Right lung (tissue), 5 donors: ENCODE data around the gene FBLN1. TPM values are rescaled to one million over a fixed set of nuclear protein-coding genes. Genes with fewer than 3 reads are reported as not detected.

ENCODE experiments used
- polyA plus RNA-seq, 5 donors: library from polyadenylated mRNA; unstranded; fragments of 120-200 nt; gene quantifications; one replicate each; pipeline versions ENCODE4 v1.2.1 to v1.2.3, GENCODE V29; 2013; ENCODE audit warnings: inconsistent platforms in 1 of 5, low replicate concordance in 1 of 5; ENCODE audit not compliant: insufficient read length in 5 of 5, insufficient read depth in 1 of 5

The FBLN1 gene
- polyA plus RNA-seq, 5 donors = 219 to 312 (median 307) TPM

Other genes starting within 250 kb of the FBLN1 start
- gene UPK3A, start 217.9 kb upstream of the FBLN1 start, polyA plus RNA-seq = under 1 TPM in 2 of 5 donors, not detected in 3; 0.33 to 0.34 TPM
- 10 to 100 TPM; 26.3 to 77.5 (median 37.6) TPM for gene FAM118A, start 192.9 kb upstream of the FBLN1 start, polyA plus RNA-seq
- gene SMC1B, start 89.3 kb upstream of the FBLN1 start, polyA plus RNA-seq = under 1 TPM; 0.22 to 0.37 (median 0.24) TPM
- gene RIBC2, start 89.2 kb upstream of the FBLN1 start, polyA plus RNA-seq = 10 to 100 TPM in 3 of 5 donors, 1 to 10 TPM in 2; 8.7 to 11.9 (median 10.5) TPM
- 100 to 1,000 TPM; 226 to 310 (median 249) TPM for gene ATXN10, start 169.0 kb downstream of the FBLN1 start, polyA plus RNA-seq